ENCODE data around the gene PDSS1. TPM values are rescaled to one million over a fixed set of nuclear protein-coding genes. Genes with fewer than 3 reads are reported as not detected.
A peak's percentile ranks its signal among the peaks of the same experiment; 100 is the strongest.

The PDSS1 gene
- total and polyA plus RNA-seq, 2 of the 13 experiments (the other 11 are each of a cell fraction or from before 2014, with no cell fraction given), result 18.7 to 19.3 TPM

- TF ChIP-seq ZSCAN9 (CRISPR knock-in tag; IDR thresholded peaks at IDR 0.05; ENCODE audit: borderline replicate concordance) (peak; percentile 83), DZIP1 (CRISPR knock-in tag; IDR thresholded peaks at IDR 0.05) (no peak), ZNF761 (CRISPR knock-in tag; conservative IDR thresholded peaks at IDR 0.05) (0 out of 2 replicates have a peak, but pooled peaks have one; percentile 23), ATM (IDR thresholded peaks at IDR 0.05; ENCODE audit: borderline replicate concordance) (no peak), MTA1 (CRISPR knock-in tag; IDR thresholded peaks at IDR 0.05; ENCODE audit: borderline replicate concordance) (peak; percentile 88), FOXK1 (CRISPR knock-in tag; IDR thresholded peaks at IDR 0.05; ENCODE audit: borderline replicate concordance, low read depth) (peak; percentile 67; the same call in 1 of the 2 replicates), HMGA1 (CRISPR knock-in tag; conservative IDR thresholded peaks at IDR 0.05) (no peak), DNMT3B (CRISPR knock-in tag; conservative IDR thresholded peaks at IDR 0.05) (no peak), ZNF280B (CRISPR knock-in tag; IDR thresholded peaks at IDR 0.05; ENCODE audit: borderline replicate concordance) (no peak), NFYB (CRISPR knock-in tag; IDR thresholded peaks at IDR 0.05) (no peak), ZNF597 (CRISPR knock-in tag; IDR thresholded peaks at IDR 0.05) (no peak), EP300 (IDR thresholded peaks at IDR 0.05; ENCODE audit: low read depth in 2 of 2, low read length in 2 of 2) (peak; percentile 58 to 77; a peak in 3 of 4 replicates), EP300 (CRISPR knock-in tag; IDR thresholded peaks at IDR 0.05; ENCODE audit: borderline replicate concordance) (peak; percentile 44; the same call in 1 of the 2 replicates), DBP (CRISPR knock-in tag; IDR thresholded peaks at IDR 0.05; ENCODE audit: not compliant biosample characterization) (no peak), PAX8 (CRISPR knock-in tag; IDR thresholded peaks at IDR 0.05; ENCODE audit: borderline replicate concordance) (no peak), NFIC (IDR thresholded peaks at IDR 0.05; ENCODE audit: low read length) (peak; percentile 44; the same call in 1 of the 2 replicates), TAF1 (CRISPR knock-in tag; IDR thresholded peaks at IDR 0.05) (peak; percentile 40; the same call in 1 of the 2 replicates), DDIT3 (CRISPR knock-in tag; IDR thresholded peaks at IDR 0.05) (no peak)
These were observed 36.5 kb downstream of the PDSS1 start (continued) for GRCh38 chr10:26733750-26734568.

Measured in HepG2 (cell line).